CD4-positive, alpha-beta T cell treated with Interferon alpha-2 for 1 hour (primary cell): ENCODE results near the gene PRMT1.

Experiments
- DNase-seq, 2 donors: peaks; one replicate each; pipeline ENCODE4 v3.0.0-alpha.2; 2020 to 2022

PRMT1 gene

GRCh38 chr19:49672131-49672919 lies 4.7 kb upstream of the PRMT1 start:
- peak; percentile 76 to 82 for DNase-seq

- no peak for DNase-seq
Observed at GRCh38 chr19:49676136-49676783, 811 bp upstream of the PRMT1 start.

- DNase-seq, result peak; percentile 100
Observed at GRCh38 chr19:49676784-49677230, 264 bp upstream of the PRMT1 start.

GRCh38 chr19:49677901-49678674 lies 1.0 kb downstream of the PRMT1 start:
- DNase-seq, result peak; percentile 79 to 85

GRCh38 chr19:49678985-49679770 lies 2.1 kb downstream of the PRMT1 start:
- DNase-seq, result no peak

DNA sequence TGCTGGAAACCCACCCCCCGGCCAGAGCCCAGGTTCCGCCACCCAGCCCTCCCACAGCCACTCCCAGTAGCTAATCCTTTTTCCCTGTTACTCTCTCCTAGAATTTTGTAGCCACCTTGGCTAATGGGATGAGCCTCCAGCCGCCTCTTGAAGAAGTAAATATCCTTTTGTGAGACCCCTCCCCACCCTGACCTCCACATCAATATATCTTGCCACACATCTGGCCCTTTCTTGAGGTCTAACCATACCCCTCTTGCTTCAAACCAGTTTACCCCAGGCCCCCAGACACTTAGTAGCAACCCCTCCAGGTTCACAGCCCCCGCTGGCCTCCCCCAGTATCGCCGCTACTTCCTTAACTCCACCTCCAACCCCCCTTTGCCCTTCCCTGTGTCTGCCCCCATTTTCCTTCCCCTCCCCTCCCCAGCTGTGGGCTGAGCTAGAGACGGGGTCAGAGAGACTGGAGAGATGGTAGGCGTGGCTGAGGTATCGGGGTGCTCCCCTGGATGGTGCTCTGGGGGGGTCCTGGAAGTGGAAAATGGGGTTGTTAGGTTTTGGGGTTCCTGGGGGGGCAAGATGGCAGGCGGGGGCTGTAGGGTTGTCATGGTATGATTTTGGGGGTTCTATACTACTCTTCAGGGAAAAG lies 2.8 kb downstream of the PRMT1 start:
- DNase-seq, result no peak

GRCh38 chr19:49680421-49681351 lies 3.6 kb downstream of the PRMT1 start:
- DNase-seq, result peak; percentile 91 to 93

DNA sequence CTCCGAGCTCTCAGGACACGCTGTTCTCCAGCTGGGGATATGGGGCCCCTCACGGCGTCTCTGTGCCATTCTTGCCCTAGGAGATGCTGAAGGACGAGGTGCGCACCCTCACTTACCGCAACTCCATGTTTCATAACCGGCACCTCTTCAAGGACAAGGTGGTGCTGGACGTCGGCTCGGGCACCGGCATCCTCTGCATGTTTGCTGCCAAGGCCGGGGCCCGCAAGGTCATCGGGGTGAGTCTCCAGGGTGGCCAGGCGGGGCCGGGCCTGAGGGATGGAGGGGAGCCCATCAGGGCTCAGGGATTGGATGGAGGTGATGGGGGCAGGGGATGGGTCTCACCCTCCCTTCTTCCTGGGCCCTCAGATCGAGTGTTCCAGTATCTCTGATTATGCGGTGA lies 4.8 kb downstream of the PRMT1 start:
- no peak for DNase-seq

- no peak for DNase-seq
Observed at GRCh38 chr19:49682274-49682673, 5.2 kb downstream of the PRMT1 start.

GRCh38 chr19:49683814-49684250 lies 6.8 kb downstream of the PRMT1 start:
- no peak for DNase-seq

- peak; percentile 13 to 43 for DNase-seq
Observed at GRCh38 chr19:49684251-49684982, 7.3 kb downstream of the PRMT1 start.

GRCh38 chr19:49684983-49685553 lies 8.0 kb downstream of the PRMT1 start:
- no peak for DNase-seq

DNA sequence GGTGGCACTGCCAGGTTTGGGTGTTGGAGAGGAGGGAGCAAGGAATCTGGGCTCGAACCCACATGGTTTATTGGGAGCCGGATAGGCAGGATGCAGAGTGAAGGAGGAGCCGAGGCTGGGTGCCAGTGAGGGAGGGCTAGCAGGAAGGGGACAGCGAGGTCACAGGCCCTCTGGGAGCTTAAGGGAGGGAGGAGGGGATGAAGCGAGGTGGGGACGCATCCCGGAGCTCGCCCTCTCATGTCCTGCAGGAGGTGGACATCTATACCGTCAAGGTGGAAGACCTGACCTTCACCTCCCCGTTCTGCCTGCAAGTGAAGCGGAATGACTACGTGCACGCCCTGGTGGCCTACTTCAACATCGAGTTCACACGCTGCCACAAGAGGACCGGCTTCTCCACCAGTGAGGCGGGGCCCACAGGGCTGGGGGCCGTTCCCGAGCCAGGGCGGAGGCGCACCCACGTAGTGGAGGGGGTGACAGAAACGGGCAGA lies 8.8 kb downstream of the PRMT1 start:
- no peak for DNase-seq

DNA sequence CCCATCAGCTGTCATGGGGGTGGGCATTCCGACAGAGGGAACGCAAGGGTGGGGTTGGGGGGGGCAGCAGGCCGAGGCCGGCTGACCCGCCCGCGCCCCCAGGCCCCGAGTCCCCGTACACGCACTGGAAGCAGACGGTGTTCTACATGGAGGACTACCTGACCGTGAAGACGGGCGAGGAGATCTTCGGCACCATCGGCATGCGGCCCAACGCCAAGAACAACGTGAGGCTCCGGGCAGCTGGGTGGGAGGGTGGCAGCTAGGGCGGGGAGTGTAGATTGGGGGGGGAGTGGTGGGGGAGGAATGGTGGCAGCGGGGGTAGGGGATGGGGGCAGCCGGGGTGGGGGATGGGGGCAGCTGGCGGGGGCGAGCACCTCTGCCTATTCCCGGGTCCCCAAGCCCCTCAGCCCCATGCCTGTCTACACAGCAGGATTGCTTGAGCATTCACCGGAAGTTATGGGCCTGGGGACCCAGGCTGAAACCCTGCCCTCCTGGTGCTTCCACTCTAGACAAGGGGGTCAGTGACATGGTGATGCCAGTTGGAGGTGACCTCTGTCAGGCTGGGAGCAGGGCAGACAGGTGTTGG lies 9.5 kb downstream of the PRMT1 start:
- DNase-seq, result no peak

DNA sequence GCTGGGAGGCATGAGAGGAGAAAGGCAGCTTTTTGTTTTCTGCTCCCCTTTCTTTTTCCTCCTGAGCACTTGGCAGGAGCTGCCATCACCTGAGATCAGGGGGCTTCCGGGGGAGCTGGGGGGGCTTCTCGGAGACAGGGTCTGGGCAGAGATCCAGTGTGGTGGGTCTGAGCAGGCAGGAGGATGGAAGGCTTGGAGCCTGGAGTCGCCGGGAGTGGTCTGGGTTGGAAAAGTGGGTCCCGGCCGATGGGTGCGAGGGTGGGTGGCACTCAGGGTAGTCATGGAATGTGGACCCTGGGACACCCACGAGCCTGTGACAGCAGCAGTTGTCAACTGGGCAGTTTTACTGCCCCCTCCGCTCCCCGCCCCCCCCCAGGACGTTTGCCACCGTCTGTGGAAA lies 10.1 kb downstream of the PRMT1 start:
- no peak for DNase-seq

DNA sequence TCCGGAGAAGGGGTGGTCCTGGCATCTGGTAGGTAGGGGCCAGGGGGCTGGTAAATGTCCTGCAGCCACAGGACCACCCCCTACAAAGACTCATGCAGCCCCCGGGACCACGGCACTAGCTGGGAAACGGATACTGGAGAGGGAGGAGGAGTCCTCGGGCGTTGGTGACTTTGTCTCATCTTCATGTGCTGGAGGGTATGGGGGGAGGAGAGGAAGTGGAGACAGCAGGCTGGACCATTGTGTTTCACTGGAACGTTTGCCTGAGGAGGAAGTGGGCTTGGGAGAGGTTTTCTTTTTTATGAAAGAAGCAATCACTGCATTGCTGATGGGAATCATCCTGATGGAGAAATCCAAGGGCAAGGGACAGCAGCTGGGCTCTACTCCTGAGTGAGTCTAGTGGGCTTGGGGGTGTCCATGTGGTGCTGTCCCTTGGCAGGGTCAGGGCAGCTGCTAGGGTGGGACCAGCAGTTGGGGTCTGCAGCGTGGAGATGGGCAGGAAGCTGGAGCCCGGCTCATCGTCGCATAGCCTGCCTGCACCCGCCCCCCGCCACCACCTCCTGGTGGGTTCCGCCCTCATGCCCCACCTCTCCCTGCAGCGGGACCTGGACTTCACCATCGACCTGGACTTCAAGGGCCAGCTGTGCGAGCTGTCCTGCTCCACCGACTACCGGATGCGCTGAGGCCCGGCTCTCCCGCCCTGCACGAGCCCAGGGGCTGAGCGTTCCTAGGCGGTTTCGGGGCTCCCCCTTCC lies 10.7 kb downstream of the PRMT1 start:
- DNase-seq, result no peak

- DNase-seq, result no peak
Observed at GRCh38 chr19:49688531-49689132, 11.6 kb downstream of the PRMT1 start.
